HepG2 (cell line): ENCODE data around the gene DLG1.

Source experiments
- HOXA5 ChIP-seq: sonication (generic); formaldehyde crosslinking; IDR thresholded peaks from 2 replicates; pipeline ENCODE4 v1.4.0; 2020; ENCODE audit warnings: missing genetic modification reagents
- TF ChIP-seq, protein P1 (sequence below): sonication (generic); formaldehyde crosslinking; IDR thresholded peaks from 2 replicates; pipeline ENCODE4 v1.8.1; 2022; ENCODE audit warnings: low read depth, mild to moderate bottlenecking, missing genetic modification reagents

DNA sequence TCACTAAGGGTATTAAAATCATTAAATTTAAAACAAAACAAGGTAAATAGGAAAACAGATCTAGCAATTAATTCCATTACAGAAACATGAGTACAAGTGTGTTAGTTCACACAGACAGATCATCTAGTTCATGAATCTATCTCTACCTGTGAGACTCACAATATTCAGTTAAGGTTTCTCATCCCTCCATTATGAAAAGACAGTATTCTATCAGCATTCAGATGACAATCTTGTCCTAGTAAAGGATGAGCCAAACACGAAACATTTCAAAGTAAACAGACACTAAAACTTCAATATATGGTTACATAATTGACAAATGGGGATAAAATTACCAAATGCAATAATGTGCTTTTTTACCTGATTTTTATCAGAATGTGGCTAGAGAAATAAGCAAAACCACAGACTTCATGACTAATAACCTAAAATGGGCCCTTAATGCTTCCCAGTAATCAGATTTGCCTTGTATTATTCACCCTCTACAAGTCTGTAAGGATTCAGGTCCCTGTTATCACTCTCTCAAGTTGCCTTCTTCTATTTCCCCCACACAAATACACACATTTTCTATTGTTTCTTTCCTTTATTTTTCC, 126.8 kb downstream of the DLG1 start:
- TF ChIP-seq, protein P1, sequence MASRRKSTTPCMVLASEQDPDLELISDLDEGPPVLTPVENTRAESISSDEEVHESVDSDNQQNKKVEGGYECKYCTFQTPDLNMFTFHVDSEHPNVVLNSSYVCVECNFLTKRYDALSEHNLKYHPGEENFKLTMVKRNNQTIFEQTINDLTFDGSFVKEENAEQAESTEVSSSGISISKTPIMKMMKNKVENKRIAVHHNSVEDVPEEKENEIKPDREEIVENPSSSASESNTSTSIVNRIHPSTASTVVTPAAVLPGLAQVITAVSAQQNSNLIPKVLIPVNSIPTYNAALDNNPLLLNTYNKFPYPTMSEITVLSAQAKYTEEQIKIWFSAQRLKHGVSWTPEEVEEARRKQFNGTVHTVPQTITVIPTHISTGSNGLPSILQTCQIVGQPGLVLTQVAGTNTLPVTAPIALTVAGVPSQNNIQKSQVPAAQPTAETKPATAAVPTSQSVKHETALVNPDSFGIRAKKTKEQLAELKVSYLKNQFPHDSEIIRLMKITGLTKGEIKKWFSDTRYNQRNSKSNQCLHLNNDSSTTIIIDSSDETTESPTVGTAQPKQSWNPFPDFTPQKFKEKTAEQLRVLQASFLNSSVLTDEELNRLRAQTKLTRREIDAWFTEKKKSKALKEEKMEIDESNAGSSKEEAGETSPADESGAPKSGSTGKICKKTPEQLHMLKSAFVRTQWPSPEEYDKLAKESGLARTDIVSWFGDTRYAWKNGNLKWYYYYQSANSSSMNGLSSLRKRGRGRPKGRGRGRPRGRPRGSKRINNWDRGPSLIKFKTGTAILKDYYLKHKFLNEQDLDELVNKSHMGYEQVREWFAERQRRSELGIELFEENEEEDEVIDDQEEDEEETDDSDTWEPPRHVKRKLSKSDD (CRISPR knock-in tag): no peak
- no peak for TF ChIP-seq HOXA5 (CRISPR knock-in tag)
